Measurements from ENCODE around the gene COX11.
A peak's percentile ranks its signal among the peaks of the same experiment; 100 is the strongest.

Gene COX11

GRCh38 chr17:54968262-54968987, at the start of gene COX11, which contains the start of gene STXBP4:
Gene COX11, minus strand, starts transcription at chr17:54968654. Its CDS starts 8 bp downstream, at chr17:54968646.
Gene STXBP4, plus strand, starts transcription at chr17:54968765. Its CDS starts 17,455 bp downstream, at chr17:54986220.
- DNase-seq (ENCODE audit: low read depth): peak; percentile 88

GRCh38 chr17:55005520-55005919, 37.1 kb upstream of the COX11 start:
- no peak for DNase-seq (ENCODE audit: low read depth)

- DNase-seq (ENCODE audit: low read depth): no peak
Observed at GRCh38 chr17:55004484-55004883, 36.0 kb upstream of the COX11 start.

GRCh38 chr17:55002458-55002857, 34.0 kb upstream of the COX11 start:
- no peak for DNase-seq (ENCODE audit: low read depth)

GRCh38 chr17:54996441-54996840, 28.0 kb upstream of the COX11 start:
- no peak for DNase-seq (ENCODE audit: low read depth)

- no peak for DNase-seq (ENCODE audit: low read depth)
Observed at GRCh38 chr17:54992797-54993639, 24.6 kb upstream of the COX11 start.

- no peak for DNase-seq (ENCODE audit: low read depth)
Observed at GRCh38 chr17:54991567-54991966, 23.1 kb upstream of the COX11 start.

GRCh38 chr17:54990118-54990517, 21.7 kb upstream of the COX11 start:
- no peak for DNase-seq (ENCODE audit: low read depth)

- no peak for DNase-seq (ENCODE audit: low read depth)
Observed at GRCh38 chr17:54985476-54985875, 17.0 kb upstream of the COX11 start.

- no peak for DNase-seq (ENCODE audit: low read depth)
Observed at GRCh38 chr17:54983260-54983659, 14.8 kb upstream of the COX11 start.

GRCh38 chr17:54982399-54982798, 13.9 kb upstream of the COX11 start:
- DNase-seq (ENCODE audit: low read depth): no peak

- DNase-seq (ENCODE audit: low read depth): no peak
Observed at GRCh38 chr17:54980375-54980774, 11.9 kb upstream of the COX11 start.

GRCh38 chr17:54979657-54980056, 11.2 kb upstream of the COX11 start:
- no peak for DNase-seq (ENCODE audit: low read depth)

- no peak for DNase-seq (ENCODE audit: low read depth)
Observed at GRCh38 chr17:54977744-54978143, 9.3 kb upstream of the COX11 start.

GRCh38 chr17:54976316-54976715, 7.9 kb upstream of the COX11 start:
- no peak for DNase-seq (ENCODE audit: low read depth)

- no peak for DNase-seq (ENCODE audit: low read depth)
Observed at GRCh38 chr17:54974759-54975158, 6.3 kb upstream of the COX11 start.

GRCh38 chr17:54972406-54973138, 4.1 kb upstream of the COX11 start:
- DNase-seq (ENCODE audit: low read depth): no peak

GRCh38 chr17:54971901-54972300, 3.4 kb upstream of the COX11 start:
- no peak for DNase-seq (ENCODE audit: low read depth)

GRCh38 chr17:54971147-54971546, 2.7 kb upstream of the COX11 start:
- DNase-seq (ENCODE audit: low read depth): no peak

- DNase-seq (ENCODE audit: low read depth): no peak
Observed at GRCh38 chr17:54969658-54970572, 1.5 kb upstream of the COX11 start.

- DNase-seq (ENCODE audit: low read depth): peak; percentile 15
Observed at GRCh38 chr17:54968988-54969332, 506 bp upstream of the COX11 start.
